DMS114 treated with DMSO at 0.1 percent for 48 hours (cell line): Measurements from ENCODE around the gene CA11.

Experiments used
- DNase-seq: peaks from one replicate; lab custom pipeline; 2025; ENCODE audit not compliant: unreplicated experiment; lab: John Stamatoyannopoulos, UW

Gene CA11

GRCh38 chr19:48629599-48630295, 16.2 kb downstream of the CA11 start:
- DNase-seq = no peak

GRCh38 chr19:48629297-48629598, 16.7 kb downstream of the CA11 start:
- DNase-seq = no peak

DNA sequence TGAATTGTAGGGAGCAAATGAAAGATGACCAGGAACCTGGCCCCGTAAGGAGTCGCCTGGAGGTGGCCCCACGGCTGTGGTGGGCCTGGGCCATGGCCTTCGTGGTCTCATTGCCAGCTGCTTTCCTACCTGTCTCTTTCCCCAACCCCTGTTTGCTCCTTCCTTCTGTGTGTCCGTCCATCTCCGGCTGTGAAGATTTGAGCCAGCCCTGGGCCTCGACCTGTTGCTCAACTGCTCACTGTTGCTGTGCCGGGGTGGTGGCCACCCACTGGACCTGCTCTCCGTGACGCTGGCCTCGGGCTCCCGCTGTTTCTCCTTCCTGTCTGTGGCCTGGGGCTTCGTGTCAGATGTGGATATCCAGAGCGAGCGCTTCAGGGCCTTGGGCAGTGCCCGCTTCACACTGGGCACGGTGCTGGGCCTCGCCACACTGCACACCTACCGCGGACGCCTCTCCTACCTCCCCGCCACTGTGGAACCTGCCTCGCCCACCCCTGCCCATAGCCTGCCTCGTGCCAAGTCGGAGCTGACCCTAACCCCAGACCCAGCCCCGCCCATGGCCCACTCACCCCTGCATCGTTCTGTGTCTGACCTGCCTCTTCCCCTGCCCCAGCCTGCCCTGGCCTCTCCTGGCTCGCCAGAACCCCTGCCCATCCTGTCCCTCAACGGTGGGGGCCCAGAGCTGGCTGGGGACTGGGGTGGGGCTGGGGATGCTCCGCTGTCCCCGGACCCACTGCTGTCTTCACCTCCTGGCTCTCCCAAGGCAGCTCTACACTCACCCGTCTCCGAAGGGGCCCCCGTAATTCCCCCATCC, 17.3 kb downstream of the CA11 start:
- DNase-seq = no peak

DNA sequence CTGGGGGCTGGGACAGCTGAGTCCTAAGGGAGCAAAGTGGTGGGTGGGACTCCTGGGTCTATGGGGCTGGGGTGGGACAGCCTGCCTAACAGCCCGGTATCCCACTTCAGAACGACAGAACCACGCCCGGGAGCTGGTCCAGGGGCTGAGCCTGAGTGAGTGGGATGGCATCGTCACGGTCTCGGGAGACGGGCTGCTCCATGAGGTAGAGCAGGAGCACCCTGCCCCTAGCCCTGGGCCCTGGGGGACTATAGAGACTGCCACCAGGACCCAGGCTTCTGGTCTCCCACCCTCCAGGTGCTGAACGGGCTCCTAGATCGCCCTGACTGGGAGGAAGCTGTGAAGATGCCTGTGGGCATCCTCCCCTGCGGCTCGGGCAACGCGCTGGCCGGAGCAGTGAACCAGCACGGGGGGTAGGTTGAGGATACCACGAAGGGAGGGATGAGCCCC, 18.1 kb downstream of the CA11 start:
- no peak for DNase-seq

GRCh38 chr19:48627201-48627864, 18.7 kb downstream of the CA11 start:
- DNase-seq = no peak

DNA sequence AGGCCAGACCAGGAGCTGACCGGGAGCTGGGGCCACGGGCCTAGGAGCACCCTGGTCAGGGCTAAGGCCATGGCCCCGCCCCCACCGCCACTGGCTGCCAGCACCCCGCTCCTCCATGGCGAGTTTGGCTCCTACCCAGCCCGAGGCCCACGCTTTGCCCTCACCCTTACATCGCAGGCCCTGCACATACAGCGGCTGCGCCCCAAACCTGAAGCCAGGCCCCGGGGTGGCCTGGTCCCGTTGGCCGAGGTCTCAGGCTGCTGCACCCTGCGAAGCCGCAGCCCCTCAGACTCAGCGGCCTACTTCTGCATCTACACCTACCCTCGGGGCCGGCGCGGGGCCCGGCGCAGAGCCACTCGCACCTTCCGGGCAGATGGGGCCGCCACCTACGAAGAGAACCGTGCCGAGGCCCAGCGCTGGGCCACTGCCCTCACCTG, 20.1 kb downstream of the CA11 start:
- no peak for DNase-seq

DNA sequence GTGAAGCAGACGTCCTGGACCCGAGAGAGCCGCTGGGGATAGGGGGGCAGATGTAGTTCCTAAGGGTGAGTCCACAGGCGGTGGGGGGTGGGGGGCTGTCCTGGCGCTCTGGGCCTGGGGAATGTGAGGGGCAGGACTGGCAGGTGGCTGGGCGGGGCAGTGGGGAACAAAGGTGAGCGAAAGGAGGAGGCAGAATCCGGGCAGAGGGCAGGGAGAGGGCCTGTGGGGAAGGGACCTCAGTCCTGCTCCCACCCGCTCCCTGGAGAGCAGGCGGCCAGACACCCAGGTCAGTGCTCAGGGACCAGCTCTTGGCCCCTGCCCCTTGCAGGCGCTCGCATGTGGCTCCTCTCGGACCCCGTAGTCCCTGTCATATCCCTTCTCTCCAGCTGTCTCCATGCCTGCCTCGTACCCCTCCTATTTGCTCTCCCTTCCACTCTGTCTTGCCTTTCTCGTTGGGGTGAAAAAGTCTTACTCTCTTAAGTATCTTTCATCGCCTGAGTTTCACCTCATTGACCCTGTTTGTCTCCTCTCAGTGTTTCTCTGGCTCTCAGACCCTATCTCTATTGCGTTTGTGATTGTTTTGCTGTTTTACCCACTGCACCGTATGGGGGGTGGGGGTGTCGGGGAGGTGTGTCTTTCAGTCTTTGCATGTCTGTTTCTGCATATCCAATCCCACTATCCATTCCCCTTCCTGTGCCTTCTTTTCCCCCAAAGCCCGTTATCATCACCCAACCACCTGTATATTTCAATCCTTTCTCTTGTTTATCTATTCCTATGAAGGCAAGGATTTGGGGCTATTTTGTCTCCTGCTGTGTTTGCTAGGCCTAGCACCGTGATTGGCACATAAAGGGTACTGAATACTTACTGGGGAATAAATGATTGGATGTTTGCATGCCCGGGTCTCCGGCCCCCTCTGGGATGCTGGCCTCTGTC, 20.9 kb downstream of the CA11 start:
- DNase-seq = no peak

DNA sequence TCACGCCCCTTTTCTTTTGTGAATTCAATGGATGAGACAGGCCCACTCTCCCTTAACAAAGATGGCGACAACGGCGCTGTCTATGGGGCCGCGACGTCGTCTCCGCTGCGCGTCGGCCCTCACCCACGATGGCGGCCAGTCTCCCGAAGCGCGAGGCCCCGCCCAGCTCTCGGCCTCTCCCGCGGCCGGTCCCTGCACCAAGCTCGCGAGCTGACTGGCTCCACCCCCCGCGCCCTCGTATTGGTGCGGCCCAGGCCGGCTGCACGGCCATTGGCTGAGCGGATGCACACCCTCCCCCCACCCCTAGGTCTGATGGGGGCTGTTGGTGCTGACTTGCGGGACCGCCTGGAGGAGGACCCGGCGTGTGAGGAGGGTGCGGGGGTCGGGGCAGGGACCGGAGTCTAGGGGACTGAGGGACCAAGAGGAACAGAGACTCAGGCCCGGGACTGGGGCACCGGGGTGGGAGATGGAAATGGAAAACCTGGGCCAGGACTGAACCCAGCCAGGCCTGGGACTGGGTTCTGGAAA, 21.9 kb downstream of the CA11 start:
- DNase-seq = peak; percentile 83

- no peak for DNase-seq
Observed at GRCh38 chr19:48623556-48624066, 22.4 kb downstream of the CA11 start.

DNA sequence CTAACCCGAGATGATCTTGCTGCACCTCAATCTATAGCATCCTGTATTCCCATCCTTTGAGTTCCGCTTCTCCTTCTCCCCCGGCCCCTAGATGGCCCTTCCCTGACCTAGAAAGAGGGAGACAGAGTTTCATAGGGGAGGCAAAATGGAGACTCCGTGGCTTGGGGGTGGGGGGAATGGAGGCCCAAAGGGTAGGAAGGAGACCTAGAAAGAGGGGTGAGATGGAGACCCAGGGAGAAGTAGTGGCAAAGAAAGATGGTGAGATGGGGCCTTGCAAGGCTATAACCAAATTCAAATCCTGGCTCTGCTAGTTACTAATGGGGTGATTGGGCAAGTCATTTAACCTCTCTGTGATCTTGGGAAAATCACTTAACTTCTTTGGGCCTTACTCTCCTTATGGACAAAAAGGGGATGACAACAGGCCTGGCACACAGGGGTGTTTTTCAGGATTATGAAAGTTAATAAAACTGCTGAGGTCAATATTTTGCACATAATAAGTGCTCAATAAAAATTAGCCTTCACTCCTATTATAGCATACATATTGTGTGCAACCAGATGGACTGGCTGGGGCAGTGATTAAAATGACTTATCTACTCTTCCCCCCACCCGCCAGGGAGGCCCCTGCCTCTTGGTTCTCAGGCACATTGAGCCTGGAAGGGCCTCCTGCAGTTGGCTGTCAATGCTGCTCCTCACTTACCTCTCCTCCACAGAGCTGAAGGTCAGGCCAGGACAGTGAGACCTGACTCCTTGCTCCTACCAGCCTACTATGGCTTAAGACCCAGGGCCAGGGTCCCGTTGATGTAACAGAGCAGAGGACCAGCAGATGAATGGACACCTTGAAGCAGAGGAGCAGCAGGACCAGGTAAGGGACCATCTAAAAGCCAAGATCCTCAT, 26.0 kb downstream of the CA11 start:
- DNase-seq = no peak

- peak; percentile 93 for DNase-seq
Observed at GRCh38 chr19:48618916-48619691, 26.9 kb downstream of the CA11 start, which contains the start of the genes RPL18 and SPHK2. TSS of gene RPL18 (minus strand) at chr19:48619178. CDS start at chr19:48619143, 35 bp downstream. TSS of gene SPHK2 (plus strand) at chr19:48619506. CDS start at chr19:48620515, 1,009 bp downstream.

GRCh38 chr19:48618278-48618915, 27.6 kb downstream of the CA11 start:
- no peak for DNase-seq

- no peak for DNase-seq
Observed at GRCh38 chr19:48617146-48617937, 28.6 kb downstream of the CA11 start.

DNA sequence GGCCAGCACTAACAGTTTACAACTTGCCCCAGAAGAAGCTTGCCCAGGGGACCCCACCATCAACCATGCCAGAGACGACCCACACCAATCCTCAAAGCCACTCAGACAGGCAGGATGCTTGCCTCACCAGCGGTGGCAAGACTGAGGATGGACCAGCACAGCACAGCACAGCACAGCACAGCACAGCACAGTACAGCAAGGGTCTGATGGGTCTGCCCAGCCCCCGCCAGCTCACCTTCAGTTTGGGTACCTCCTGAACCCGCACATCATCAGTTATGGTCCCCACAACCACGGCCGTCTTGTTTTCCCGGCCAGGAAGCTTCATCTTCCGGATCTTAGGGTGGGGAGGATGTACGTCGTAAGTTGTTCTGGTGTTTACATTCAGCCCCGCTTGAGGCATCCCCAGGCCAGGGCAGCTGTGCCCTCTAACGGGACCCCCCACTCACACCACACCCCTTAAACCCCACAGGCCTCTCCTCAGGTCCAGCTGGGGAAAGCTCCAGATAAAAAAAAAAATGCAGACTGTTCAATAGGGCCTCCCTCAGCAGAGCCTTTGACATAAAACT, 29.4 kb downstream of the CA11 start:
- no peak for DNase-seq

GRCh38 chr19:48616041-48616436, 29.9 kb downstream of the CA11 start:
- DNase-seq = no peak

DNA sequence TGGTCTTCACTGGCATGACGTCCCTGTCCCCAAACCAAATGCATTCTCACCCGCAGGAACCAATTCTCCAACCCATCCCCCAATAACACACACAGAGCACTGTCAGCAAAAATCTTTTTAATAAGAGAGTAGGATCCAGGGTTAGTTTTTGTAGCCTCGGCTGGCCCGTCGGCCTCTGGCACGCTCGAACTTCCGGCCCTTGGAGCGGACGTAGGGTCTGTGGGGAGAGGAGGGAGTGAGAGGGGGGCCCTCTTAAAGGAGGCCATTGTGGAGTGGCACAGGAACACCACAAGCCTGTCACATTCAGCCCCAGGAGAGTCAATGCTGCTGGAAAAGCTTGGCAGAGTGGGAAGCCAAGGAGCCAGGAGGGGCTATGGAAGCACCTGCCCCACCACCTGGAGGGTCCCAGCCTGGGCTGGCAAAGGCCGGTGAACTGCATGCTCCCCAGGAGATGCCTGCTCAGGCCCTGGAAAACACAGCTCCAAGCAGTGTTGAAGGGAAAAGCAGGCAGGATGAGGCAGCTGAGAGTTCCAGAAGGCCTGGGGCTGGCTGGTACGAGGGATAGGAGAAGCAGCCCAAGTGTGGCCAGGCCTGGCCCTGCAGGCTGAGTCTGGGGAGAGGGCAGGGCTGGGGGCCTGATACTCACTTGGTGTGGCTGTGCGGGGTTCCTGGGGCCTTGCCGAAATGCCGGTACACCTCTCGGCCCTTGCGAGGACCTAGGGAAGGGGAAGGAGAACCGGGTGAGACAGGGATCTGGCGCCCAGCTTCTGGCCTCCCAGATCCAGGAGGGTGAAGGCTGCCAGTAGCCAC, 30.6 kb downstream of the CA11 start:
- no peak for DNase-seq
